NB4 (cell line): ENCODE data around the gene GRM7.

ENCODE experiments used
- DNase-seq: peaks from one replicate; pipeline ENCODE4 v3.0.0; 2010; ENCODE audit warnings: low read depth
- H3K4me3 ChIP-seq: one replicate; pipeline ENCODE4 v1.5.1; 2011; ENCODE audit warnings: mild to moderate bottlenecking, low read depth, low read length, moderate library complexity
- CTCF ChIP-seq: IDR thresholded peaks from one replicate; pipeline ENCODE4 v1.5.1; 2012; ENCODE audit warnings: low read depth, low read length
- MAX ChIP-seq: IDR thresholded peaks from 2 replicates; pipeline ENCODE4 v1.6.1; 2011; ENCODE audit warnings: low read depth, low read length
- MYC ChIP-seq: IDR thresholded peaks from 2 replicates; pipeline ENCODE4 v1.6.1; 2011; ENCODE audit warnings: low read depth, low read length
- POLR2A ChIP-seq: IDR thresholded peaks from 2 replicates; pipeline ENCODE4 v1.6.1; 2011; ENCODE audit warnings: mild to moderate bottlenecking; ENCODE audit not compliant: insufficient read length; ENCODE audit errors: extremely low read depth

The GRM7 gene

GRCh38 chr3:7692866-7693265 lies 832.0 kb downstream of the GRM7 start:
- no peak for DNase-seq
- H3K4me3 ChIP-seq = no peak overlapping the region
- no peak for TF ChIP-seq POLR2A
- no peak for TF ChIP-seq MYC
- no peak for TF ChIP-seq CTCF
- TF ChIP-seq MAX = no peak

- TF ChIP-seq MAX (no peak), POLR2A (no peak), CTCF (no peak), MYC (no peak)
- H3K4me3 ChIP-seq = no peak overlapping the region
- no peak for DNase-seq
Observed at GRCh38 chr3:7693976-7694375, 833.1 kb downstream of the GRM7 start.

- DNase-seq = no peak
- TF ChIP-seq CTCF = no peak
- TF ChIP-seq MAX = no peak
- TF ChIP-seq MYC = no peak
- TF ChIP-seq POLR2A = no peak
- H3K4me3 ChIP-seq = no peak overlapping the region
Observed at GRCh38 chr3:7695049-7695448, 834.1 kb downstream of the GRM7 start.

GRCh38 chr3:7696320-7696719 lies 835.4 kb downstream of the GRM7 start:
- no peak for DNase-seq
- TF ChIP-seq MYC (no peak), CTCF (no peak), MAX (no peak), POLR2A (no peak)
- no peak overlapping the region for H3K4me3 ChIP-seq

GRCh38 chr3:7697548-7697947 lies 836.6 kb downstream of the GRM7 start:
- DNase-seq = no peak
- no peak overlapping the region for H3K4me3 ChIP-seq
- TF ChIP-seq MYC = no peak
- no peak for TF ChIP-seq POLR2A
- TF ChIP-seq CTCF = no peak
- TF ChIP-seq MAX = no peak

GRCh38 chr3:7700539-7700938 lies 839.6 kb downstream of the GRM7 start:
- H3K4me3 ChIP-seq = no peak overlapping the region
- TF ChIP-seq MAX (no peak), MYC (no peak), CTCF (no peak)
- DNase-seq = no peak
